Suprapubic skin (tissue), 4 donors: ENCODE results near the gene PREX1. TPM values are rescaled to one million over a fixed set of nuclear protein-coding genes. Genes with fewer than 3 reads are reported as not detected.

ENCODE experiments used
- DNase-seq, 2 donors: peaks; one replicate each; pipeline ENCODE4 v3.0.0-alpha.2; 2019; ENCODE audit warnings: low spot score in 2 of 2
- H3K27ac ChIP-seq: fragments of 200-600 bp; sonication (generic); one replicate; pipeline ENCODE4 v1.5.1; 2019
- H3K27me3 ChIP-seq: fragments of 200-600 bp; sonication (generic); one replicate; pipeline ENCODE4 v1.5.1; 2019
- H3K36me3 ChIP-seq: fragments of 200-600 bp; sonication (generic); one replicate; pipeline ENCODE4 v1.5.1; 2019
- H3K4me1 ChIP-seq: fragments of 200-600 bp; sonication (generic); one replicate; pipeline ENCODE4 v1.5.1; 2019
- H3K4me3 ChIP-seq: fragments of 200-600 bp; sonication (generic); one replicate; pipeline ENCODE4 v1.5.1; 2019; ENCODE audit warnings: mild to moderate bottlenecking
- H3K9me3 ChIP-seq: fragments of 200-600 bp; sonication (generic); one replicate; pipeline ENCODE4 v1.5.1; 2019
- CTCF ChIP-seq, 2 donors: fragments of 200-600 bp in 1 of 2; fragments of 450-650 bp in 1 of 2; sonication (generic) in 1 of 2; IDR thresholded peaks; one replicate each; pipeline ENCODE4 v1.5.1; 2016 to 2019; ENCODE audit warnings: antibody characterized with exemption in 2 of 2, mild to moderate bottlenecking in 1 of 2, moderate library complexity in 1 of 2
- EP300 ChIP-seq: sonication (generic); formaldehyde crosslinking; IDR thresholded peaks from one replicate; pipeline ENCODE4 v1.6.1; 2017; ENCODE audit warnings: antibody characterized with exemption
- POLR2A ChIP-seq, 2 donors: fragments of 450-650 bp; IDR thresholded peaks; one replicate each; pipeline ENCODE4 v1.6.1; 2017; ENCODE audit warnings: antibody characterized with exemption in 2 of 2, mild to moderate bottlenecking in 2 of 2, moderate library complexity in 2 of 2
- POLR2AphosphoS5 ChIP-seq, 3 donors: sonication (generic); formaldehyde crosslinking; IDR thresholded peaks; one replicate each; pipeline ENCODE4 v1.6.1; 2017; ENCODE audit warnings: antibody characterized with exemption in 3 of 3
- WGBS: methylation state at CpG from one replicate; pipeline ENCODE4 v1.1.5; 2018; 5-methylcytosine and 5-hydroxymethylcytosine counted together
- total RNA-seq, 4 donors: library from RNA; depleted of rRNA; stranded (reverse); fragments of >200 nt; gene quantifications; one replicate each; pipeline ENCODE4 v1.1.0, GENCODE V29; 2016

Gene PREX1
- total RNA-seq, 4 donors from 2014 or later = 4.7 to 15.1 (median 10.2) TPM

DNA sequence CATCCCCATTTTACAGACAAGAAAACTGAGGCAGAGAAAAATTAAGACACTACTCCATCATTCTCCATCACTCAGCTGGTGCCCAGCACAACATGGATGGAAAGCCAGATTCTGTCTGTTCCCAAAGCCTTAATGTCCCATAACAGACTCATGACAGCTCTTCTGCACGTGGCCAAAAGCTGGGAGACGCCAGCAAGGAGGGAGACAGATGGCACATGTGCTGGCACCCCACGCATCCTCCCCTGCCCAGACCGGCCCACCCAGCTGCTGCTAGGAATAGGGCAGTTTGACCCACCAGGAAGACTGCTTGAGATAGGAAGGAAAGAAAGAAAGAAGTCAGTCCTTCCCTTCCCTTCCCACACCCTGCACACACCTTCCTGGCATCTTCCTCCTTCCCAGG, 96.3 kb downstream of the PREX1 start:
- Histone ChIP-seq H3K36me3 (peaks cover 4% of the 10 kb centered on the region), H3K9me3 (no peaks in the 10 kb centered on the region), H3K27me3 (no peaks in the 10 kb centered on the region), H3K4me3 (no peak overlapping the region), H3K4me1 (no peaks in the 10 kb centered on the region), H3K27ac (no peak overlapping the region)
- 63% methylated on average over 4 of the region's 4 CpGs for WGBS
- no peak for DNase-seq
- no peak for TF ChIP-seq POLR2AphosphoS5 (IDR thresholded peaks at IDR 0.05)
- no peak for TF ChIP-seq EP300
- TF ChIP-seq CTCF (IDR thresholded peaks at IDR 0.05) = no peak
- no peak for TF ChIP-seq POLR2A (IDR thresholded peaks at IDR 0.05)

DNA sequence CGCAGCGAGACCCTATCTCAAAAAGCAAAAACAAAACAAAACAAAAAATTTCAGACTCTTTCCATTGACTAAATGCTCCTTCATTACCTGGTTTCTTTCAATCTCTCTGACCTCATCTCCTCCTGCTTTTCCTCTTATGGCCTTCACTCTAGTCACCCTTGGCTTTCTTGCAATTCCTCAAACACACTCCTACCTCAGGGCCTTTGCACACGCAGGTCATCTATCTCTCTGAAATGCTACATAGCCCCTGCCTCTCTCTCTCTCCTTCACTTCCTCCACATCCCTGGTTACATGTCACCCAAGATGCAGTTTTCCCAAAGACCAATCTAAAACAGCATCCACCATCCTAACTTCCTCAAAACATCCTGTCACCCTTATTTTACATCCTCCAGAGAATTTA, 96.8 kb downstream of the PREX1 start:
- TF ChIP-seq POLR2AphosphoS5 (IDR thresholded peaks at IDR 0.05) (no peak), CTCF (IDR thresholded peaks at IDR 0.05) (no peak), POLR2A (IDR thresholded peaks at IDR 0.05) (no peak), EP300 (no peak)
- Histone ChIP-seq H3K27me3 (no peaks in the 10 kb centered on the region), H3K27ac (no peak overlapping the region), H3K9me3 (no peaks in the 10 kb centered on the region), H3K4me3 (no peak overlapping the region), H3K36me3 (peaks cover 4% of the 10 kb centered on the region), H3K4me1 (no peaks in the 10 kb centered on the region)
- no peak for DNase-seq
- WGBS = 94% methylated on average over 3 of the region's 3 CpGs

GRCh38 chr20:48729538-48729937, 98.3 kb downstream of the PREX1 start:
- peaks cover 8% of the 10 kb centered on the region for H3K4me1 ChIP-seq
- H3K27me3 ChIP-seq = no peaks in the 10 kb centered on the region
- no peak overlapping the region for H3K27ac ChIP-seq
- TF ChIP-seq CTCF (IDR thresholded peaks at IDR 0.05) = no peak
- 83% methylated on average over 6 of the region's 6 CpGs for WGBS
- no peak overlapping the region for H3K4me3 ChIP-seq
- DNase-seq = no peak
- H3K36me3 ChIP-seq = peaks cover 4% of the 10 kb centered on the region
- no peaks in the 10 kb centered on the region for H3K9me3 ChIP-seq

- peak overlapping the region; percentile 18 for H3K27ac ChIP-seq
- H3K27me3 ChIP-seq = no peaks in the 10 kb centered on the region
- DNase-seq = no peak
- TF ChIP-seq EP300 (no peak), POLR2A (IDR thresholded peaks at IDR 0.05) (no peak)
- 77% methylated on average over 5 of the region's 9 CpGs for WGBS
- no peaks in the 10 kb centered on the region for H3K9me3 ChIP-seq
- peaks cover 17% of the 10 kb centered on the region for H3K4me1 ChIP-seq
- no peak overlapping the region for H3K4me3 ChIP-seq
- H3K36me3 ChIP-seq = no peaks in the 10 kb centered on the region
These were observed 99.6 kb downstream of the PREX1 start for GRCh38 chr20:48728042-48728825.

DNA sequence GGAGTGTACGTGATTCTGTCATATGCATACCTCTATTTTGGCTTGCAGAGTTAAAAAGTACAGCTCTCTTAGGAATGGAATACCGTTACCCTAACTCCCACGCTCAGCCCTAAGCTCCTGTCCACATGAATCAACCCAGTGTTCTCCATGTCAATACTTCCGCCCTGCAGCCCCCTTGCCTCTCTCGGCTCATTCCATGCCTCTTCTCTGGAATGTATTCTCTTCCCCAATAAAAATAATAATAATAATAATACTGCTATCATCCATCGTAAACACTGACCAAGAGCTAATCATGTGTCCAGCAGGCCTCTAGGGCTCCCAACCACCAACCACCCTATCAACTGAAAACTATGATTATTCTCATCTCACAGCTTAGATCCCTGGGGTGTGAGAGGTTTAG, 100.6 kb downstream of the PREX1 start:
- no peaks in the 10 kb centered on the region for H3K9me3 ChIP-seq
- H3K4me3 ChIP-seq = no peak overlapping the region
- TF ChIP-seq POLR2AphosphoS5 (IDR thresholded peaks at IDR 0.05) (no peak), POLR2A (IDR thresholded peaks at IDR 0.05) (no peak), CTCF (IDR thresholded peaks at IDR 0.05) (no peak), EP300 (no peak)
- H3K27ac ChIP-seq = no peak overlapping the region
- peaks cover 27% of the 10 kb centered on the region for H3K4me1 ChIP-seq
- H3K27me3 ChIP-seq = no peaks in the 10 kb centered on the region
- 88% methylated on average over 6 of the region's 6 CpGs for WGBS
- H3K36me3 ChIP-seq = no peaks in the 10 kb centered on the region
- no peak for DNase-seq
